Measurements from ENCODE around the gene CACNG4. TPM values are rescaled to one million over a fixed set of nuclear protein-coding genes. Genes with fewer than 3 reads are reported as not detected.

CACNG4 gene
- total RNA-seq, 1 experiment from 2014 or later: 0.32 TPM

Other genes with a start within 250 kb of the CACNG4 start
- not detected in 2 replicates for gene CACNG5, start 129.6 kb upstream of the CACNG4 start, total RNA-seq (2014; rRNA removed; shearing (Covaris generic))
- gene CACNG1, start 79.8 kb downstream of the CACNG4 start, total RNA-seq (2014; rRNA removed; shearing (Covaris generic)): not detected in 2 replicates